ENCODE results near the gene PDXP. TPM values are rescaled to one million over a fixed set of nuclear protein-coding genes. Genes with fewer than 3 reads are reported as not detected.

The PDXP gene
- total and polyA plus RNA-seq, 4 donors = 23.4 to 42.2 (median 28.5) TPM

DNA sequence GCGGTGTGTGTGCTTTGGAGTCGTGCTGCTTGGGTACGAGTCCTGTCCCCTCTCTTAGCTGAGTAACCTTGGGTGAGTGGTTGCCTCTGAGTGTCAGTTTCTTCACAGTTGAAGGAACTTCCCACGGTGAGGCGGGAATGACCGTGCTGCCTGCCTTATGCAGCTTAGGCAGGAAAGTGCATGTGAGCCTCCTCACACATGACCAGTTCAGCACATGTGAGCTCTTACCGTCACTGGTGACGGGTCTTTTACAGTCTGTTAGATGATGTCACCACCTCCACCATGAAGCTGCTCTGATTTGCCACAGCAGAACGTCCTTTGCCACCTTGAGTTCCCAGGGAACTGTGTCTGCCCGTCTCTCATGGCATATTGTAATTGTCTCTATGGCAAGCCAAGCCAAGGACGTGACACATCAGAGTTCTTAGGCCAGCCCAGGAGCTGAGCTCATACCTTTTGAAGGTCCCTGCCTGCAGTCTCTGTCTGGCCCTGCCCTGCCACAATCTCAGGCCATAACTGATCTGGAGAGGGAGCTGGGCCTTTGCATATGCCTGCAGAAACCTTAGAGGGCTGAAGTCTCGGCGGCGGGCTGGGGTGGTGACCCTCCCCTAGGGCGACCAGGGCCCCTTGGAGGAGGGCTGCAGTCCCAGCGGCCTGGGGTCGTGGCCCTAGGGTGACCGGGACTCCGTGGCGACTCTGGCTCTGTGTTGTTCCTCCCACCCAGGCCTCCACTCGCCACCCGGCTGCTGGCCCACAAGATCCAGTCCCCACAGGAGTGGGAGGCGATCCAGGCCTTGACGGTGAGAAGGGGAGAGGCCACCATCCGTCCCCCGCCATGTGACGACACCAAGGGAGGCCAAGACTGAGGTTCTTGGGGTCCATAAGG lies 42.1 kb upstream of the PDXP start:
- H3K9ac ChIP-seq (ENCODE audit: low read depth in 1 of 2, low read length in 2 of 2) = no peak overlapping the region

DNA sequence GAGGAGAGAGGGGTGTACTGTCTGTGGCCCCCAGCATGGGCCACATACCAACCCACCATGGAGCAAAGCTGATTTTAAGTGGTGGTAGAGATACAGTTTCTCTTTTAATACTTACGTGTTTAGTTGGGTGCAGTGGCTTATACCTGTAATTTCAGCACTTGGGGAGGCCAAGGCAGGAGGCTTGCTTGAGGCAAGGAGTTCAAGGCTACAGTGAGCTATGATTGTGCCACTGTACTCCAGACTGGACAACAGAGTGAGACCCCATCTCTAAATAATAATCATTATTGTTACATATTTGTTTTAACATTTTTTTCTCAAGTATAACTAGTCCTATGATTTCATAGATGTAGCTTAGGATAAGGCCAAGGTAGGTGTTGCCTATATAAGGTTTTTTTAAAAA lies 41.1 kb upstream of the PDXP start:
- TF ChIP-seq, protein P1, sequence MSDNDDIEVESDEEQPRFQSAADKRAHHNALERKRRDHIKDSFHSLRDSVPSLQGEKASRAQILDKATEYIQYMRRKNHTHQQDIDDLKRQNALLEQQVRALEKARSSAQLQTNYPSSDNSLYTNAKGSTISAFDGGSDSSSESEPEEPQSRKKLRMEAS (IDR thresholded peaks at IDR 0.05) = no peak
- TF ChIP-seq, protein P2, sequence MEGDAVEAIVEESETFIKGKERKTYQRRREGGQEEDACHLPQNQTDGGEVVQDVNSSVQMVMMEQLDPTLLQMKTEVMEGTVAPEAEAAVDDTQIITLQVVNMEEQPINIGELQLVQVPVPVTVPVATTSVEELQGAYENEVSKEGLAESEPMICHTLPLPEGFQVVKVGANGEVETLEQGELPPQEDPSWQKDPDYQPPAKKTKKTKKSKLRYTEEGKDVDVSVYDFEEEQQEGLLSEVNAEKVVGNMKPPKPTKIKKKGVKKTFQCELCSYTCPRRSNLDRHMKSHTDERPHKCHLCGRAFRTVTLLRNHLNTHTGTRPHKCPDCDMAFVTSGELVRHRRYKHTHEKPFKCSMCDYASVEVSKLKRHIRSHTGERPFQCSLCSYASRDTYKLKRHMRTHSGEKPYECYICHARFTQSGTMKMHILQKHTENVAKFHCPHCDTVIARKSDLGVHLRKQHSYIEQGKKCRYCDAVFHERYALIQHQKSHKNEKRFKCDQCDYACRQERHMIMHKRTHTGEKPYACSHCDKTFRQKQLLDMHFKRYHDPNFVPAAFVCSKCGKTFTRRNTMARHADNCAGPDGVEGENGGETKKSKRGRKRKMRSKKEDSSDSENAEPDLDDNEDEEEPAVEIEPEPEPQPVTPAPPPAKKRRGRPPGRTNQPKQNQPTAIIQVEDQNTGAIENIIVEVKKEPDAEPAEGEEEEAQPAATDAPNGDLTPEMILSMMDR (IDR thresholded peaks at IDR 0.05; ENCODE audit: low read depth, low read length, missing input control) = no peak
- H3K9me3 ChIP-seq (ENCODE audit: control insufficient read depth in 4 of 4, low read length in 3 of 4) = no peaks in the 10 kb centered on the region
- WGBS = 94% methylated on average over 1 of the region's 1 CpG
- no peak for DNase-seq (ENCODE audit: low spot score)
- peaks cover 0 to 3% (median 0%) of the 10 kb centered on the region in 4 donors for H3K4me1 ChIP-seq (ENCODE audit: control insufficient read depth in 4 of 4, insufficient read depth in 4 of 4, low read length in 3 of 4)
- H3K9ac ChIP-seq (ENCODE audit: low read depth in 1 of 2, low read length in 2 of 2) = no peak overlapping the region
- H3K27ac ChIP-seq (ENCODE audit: low read depth in 1 of 2, low read length in 2 of 2) = no peak overlapping the region
- H3K4me3 ChIP-seq (ENCODE audit: low read depth in 1 of 3, low read length in 3 of 3) = no peak overlapping the region
- no peaks in the 10 kb centered on the region for H3K27me3 ChIP-seq (ENCODE audit: control insufficient read depth in 4 of 4, insufficient read depth in 4 of 4, low read length in 3 of 4)
- H3K36me3 ChIP-seq (ENCODE audit: control insufficient read depth in 4 of 4, insufficient read depth in 3 of 4, low read depth in 1 of 4, low read length in 3 of 4) = peaks cover 7 to 50% (median 20%) of the 10 kb centered on the region in 4 donors

More for the DNA sequence above, 42.1 kb upstream of the PDXP start:
- no peak for DNase-seq (ENCODE audit: low spot score)
- H3K9me3 ChIP-seq (ENCODE audit: control insufficient read depth in 4 of 4, low read length in 3 of 4) = no peaks in the 10 kb centered on the region
- no peak overlapping the region for H3K4me3 ChIP-seq (ENCODE audit: low read depth in 1 of 3, low read length in 3 of 3)
- peaks cover 0 to 4% (median 0%) of the 10 kb centered on the region in 4 donors for H3K4me1 ChIP-seq (ENCODE audit: control insufficient read depth in 4 of 4, insufficient read depth in 4 of 4, low read length in 3 of 4)
- H3K27me3 ChIP-seq (ENCODE audit: control insufficient read depth in 4 of 4, insufficient read depth in 4 of 4, low read length in 3 of 4) = no peaks in the 10 kb centered on the region
- H3K36me3 ChIP-seq (ENCODE audit: control insufficient read depth in 4 of 4, insufficient read depth in 3 of 4, low read depth in 1 of 4, low read length in 3 of 4) = peaks cover 5 to 48% (median 20%) of the 10 kb centered on the region in 4 donors
- 95% methylated on average over 27 of the region's 27 CpGs for WGBS
- H3K27ac ChIP-seq (ENCODE audit: low read depth in 1 of 2, low read length in 2 of 2) = no peak overlapping the region
- TF ChIP-seq, protein P3, sequence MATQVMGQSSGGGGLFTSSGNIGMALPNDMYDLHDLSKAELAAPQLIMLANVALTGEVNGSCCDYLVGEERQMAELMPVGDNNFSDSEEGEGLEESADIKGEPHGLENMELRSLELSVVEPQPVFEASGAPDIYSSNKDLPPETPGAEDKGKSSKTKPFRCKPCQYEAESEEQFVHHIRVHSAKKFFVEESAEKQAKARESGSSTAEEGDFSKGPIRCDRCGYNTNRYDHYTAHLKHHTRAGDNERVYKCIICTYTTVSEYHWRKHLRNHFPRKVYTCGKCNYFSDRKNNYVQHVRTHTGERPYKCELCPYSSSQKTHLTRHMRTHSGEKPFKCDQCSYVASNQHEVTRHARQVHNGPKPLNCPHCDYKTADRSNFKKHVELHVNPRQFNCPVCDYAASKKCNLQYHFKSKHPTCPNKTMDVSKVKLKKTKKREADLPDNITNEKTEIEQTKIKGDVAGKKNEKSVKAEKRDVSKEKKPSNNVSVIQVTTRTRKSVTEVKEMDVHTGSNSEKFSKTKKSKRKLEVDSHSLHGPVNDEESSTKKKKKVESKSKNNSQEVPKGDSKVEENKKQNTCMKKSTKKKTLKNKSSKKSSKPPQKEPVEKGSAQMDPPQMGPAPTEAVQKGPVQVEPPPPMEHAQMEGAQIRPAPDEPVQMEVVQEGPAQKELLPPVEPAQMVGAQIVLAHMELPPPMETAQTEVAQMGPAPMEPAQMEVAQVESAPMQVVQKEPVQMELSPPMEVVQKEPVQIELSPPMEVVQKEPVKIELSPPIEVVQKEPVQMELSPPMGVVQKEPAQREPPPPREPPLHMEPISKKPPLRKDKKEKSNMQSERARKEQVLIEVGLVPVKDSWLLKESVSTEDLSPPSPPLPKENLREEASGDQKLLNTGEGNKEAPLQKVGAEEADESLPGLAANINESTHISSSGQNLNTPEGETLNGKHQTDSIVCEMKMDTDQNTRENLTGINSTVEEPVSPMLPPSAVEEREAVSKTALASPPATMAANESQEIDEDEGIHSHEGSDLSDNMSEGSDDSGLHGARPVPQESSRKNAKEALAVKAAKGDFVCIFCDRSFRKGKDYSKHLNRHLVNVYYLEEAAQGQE (IDR thresholded peaks at IDR 0.05) = no peak
- TF ChIP-seq SP1 (IDR thresholded peaks at IDR 0.05) = no peak
- TF ChIP-seq JUND (IDR thresholded peaks at IDR 0.05) = no peak
- no peak for TF ChIP-seq EGR1 (IDR thresholded peaks at IDR 0.05; ENCODE audit: low read depth in 2 of 2)
- no peak for TF ChIP-seq HNF4A (conservative IDR thresholded peaks at IDR 0.05)
- TF ChIP-seq TAF1 (conservative IDR thresholded peaks at IDR 0.05) = no peak

DNA sequence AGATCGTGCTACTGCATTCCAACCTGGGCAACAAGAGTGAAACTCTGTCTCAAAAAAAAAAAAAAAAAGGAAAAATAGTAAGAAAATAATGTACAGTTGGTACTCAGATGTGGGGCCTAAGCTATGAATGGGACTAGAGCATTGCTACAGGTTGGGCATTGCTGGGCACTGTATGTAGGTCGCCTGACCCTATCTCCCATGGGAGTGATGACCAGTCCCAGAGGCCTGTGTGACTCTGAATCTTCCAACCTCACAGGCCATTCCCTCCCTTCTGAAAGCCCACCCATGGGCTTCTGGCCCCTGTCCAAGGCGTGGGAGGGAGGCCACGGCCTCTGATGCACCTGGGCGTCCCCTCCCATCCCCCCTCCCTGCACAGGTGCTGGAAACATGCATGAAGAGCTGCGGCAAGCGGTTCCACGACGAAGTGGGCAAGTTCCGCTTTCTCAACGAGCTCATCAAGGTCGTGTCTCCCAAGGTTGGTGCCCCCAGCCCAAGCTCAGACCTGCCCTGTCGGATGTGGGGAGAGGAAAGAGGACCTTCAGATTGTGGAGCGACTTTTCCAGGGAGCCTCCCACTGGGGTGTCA lies 40.4 kb upstream of the PDXP start:
- WGBS = 93% methylated on average over 14 of the region's 14 CpGs

More for the DNA sequence above, 40.4 kb upstream of the PDXP start:
- no peak for DNase-seq (ENCODE audit: low spot score)
- no peak for TF ChIP-seq RAD21 (IDR thresholded peaks at IDR 0.05)
- TF ChIP-seq SP1 (IDR thresholded peaks at IDR 0.05) = no peak
- TF ChIP-seq JUND (IDR thresholded peaks at IDR 0.05) = no peak
- no peak for TF ChIP-seq NR2F2 (IDR thresholded peaks at IDR 0.05)
- TF ChIP-seq RXRA (IDR thresholded peaks at IDR 0.05) = no peak
- no peak for TF ChIP-seq EGR1 (IDR thresholded peaks at IDR 0.05; ENCODE audit: low read depth in 2 of 2)
- no peak for TF ChIP-seq FOXA1 (IDR thresholded peaks at IDR 0.05)
- no peak for TF ChIP-seq HNF4A (conservative IDR thresholded peaks at IDR 0.05)
- TF ChIP-seq YY1 (IDR thresholded peaks at IDR 0.05) = no peak
- TF ChIP-seq, protein P4, sequence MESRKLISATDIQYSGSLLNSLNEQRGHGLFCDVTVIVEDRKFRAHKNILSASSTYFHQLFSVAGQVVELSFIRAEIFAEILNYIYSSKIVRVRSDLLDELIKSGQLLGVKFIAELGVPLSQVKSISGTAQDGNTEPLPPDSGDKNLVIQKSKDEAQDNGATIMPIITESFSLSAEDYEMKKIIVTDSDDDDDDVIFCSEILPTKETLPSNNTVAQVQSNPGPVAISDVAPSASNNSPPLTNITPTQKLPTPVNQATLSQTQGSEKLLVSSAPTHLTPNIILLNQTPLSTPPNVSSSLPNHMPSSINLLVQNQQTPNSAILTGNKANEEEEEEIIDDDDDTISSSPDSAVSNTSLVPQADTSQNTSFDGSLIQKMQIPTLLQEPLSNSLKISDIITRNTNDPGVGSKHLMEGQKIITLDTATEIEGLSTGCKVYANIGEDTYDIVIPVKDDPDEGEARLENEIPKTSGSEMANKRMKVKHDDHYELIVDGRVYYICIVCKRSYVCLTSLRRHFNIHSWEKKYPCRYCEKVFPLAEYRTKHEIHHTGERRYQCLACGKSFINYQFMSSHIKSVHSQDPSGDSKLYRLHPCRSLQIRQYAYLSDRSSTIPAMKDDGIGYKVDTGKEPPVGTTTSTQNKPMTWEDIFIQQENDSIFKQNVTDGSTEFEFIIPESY (IDR thresholded peaks at IDR 0.05) = no peak
- Histone ChIP-seq H3K27me3 (ENCODE audit: control insufficient read depth in 4 of 4, insufficient read depth in 4 of 4, low read length in 3 of 4) (no peaks in the 10 kb centered on the region), H3K4me3 (ENCODE audit: low read depth in 1 of 3, low read length in 3 of 3) (no peak overlapping the region), H3K27ac (ENCODE audit: low read depth in 1 of 2, low read length in 2 of 2) (no peak overlapping the region), H3K9me3 (ENCODE audit: control insufficient read depth in 4 of 4, low read length in 3 of 4) (no peaks in the 10 kb centered on the region), H3K36me3 (ENCODE audit: control insufficient read depth in 4 of 4, insufficient read depth in 3 of 4, low read depth in 1 of 4, low read length in 3 of 4) (peaks cover 7 to 52% (median 20%) of the 10 kb centered on the region in 4 donors), H3K4me1 (ENCODE audit: control insufficient read depth in 4 of 4, insufficient read depth in 4 of 4, low read length in 3 of 4) (peaks cover 0 to 3% (median under 1%) of the 10 kb centered on the region in 4 donors), H3K9ac (ENCODE audit: low read depth in 1 of 2, low read length in 2 of 2) (no peak overlapping the region)

Measured in liver (tissue), 9 donors.